HCEC 1CT (cell line): ENCODE data around the gene MBD3L3.
"Not testable (repeated sequence)": the region's sequence is repeated elsewhere in the genome, so short reads cannot be mapped to it uniquely, and the experiment has no call there.

Source experiments
- DNase-seq: peaks from one replicate; pipeline ENCODE4 v3.0.0-alpha.2; 2017

MBD3L3 gene

DNA sequence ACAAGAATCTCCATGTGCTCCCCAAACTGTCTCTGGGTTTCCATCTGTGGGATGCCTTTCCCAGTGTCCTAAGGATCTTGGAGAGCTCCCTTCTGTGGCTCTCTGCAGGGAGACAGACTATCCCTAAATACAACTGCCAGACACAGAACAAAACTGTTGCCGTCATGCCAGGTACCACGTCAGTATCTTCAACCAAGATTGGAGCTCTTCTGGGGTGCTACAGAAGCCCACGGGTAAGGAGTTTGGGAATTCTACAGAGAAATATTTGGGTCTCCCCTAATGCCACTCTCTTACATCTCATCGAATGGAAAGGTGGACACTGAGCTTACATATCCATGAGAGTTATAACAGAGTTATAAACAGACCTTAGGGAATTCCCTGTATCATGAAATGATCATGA, 4.9 kb upstream of the MBD3L3 start:
- DNase-seq: no peak

DNA sequence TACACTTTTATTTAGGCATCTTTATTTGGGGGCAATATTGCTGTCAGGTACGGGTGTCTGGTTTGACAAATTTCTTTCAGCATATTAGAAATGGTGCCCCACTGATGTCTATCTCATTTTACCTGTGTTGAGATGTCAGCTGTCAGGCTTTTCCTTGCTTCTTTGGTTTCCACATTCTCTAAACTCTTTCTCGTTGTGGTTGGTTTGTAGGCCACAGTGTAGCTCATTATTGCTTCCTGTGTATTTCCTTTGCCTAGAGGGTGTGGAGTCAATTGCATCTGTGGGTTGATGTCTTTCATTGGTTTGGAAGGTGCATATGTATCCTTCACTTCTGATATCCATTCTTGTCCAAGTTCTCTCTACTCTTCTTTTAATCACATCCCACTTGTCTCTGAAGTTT, 1.5 kb upstream of the MBD3L3 start:
- DNase-seq: not testable (repeated sequence)

DNA sequence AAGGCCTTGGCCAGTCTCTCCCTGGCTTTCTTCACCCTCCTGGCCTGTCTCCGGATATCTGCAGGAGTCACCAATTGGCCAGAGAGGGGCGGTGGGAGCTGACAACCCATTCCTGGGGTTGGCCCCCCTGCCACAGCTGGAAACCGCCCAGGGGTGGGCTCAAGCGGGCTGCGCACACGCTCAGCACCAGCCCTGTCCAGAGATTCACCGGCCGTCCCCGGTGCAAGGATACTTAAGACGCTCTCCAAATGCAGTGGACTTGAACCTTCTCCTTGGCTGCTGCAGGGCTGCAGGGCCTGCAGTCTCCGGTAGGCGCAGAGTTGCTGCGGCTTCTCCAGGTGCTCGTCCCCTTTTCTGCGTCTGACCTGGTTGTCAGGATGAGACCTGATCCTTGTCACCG, 2.1 kb downstream of the MBD3L3 start:
- DNase-seq: not testable (repeated sequence)

DNA sequence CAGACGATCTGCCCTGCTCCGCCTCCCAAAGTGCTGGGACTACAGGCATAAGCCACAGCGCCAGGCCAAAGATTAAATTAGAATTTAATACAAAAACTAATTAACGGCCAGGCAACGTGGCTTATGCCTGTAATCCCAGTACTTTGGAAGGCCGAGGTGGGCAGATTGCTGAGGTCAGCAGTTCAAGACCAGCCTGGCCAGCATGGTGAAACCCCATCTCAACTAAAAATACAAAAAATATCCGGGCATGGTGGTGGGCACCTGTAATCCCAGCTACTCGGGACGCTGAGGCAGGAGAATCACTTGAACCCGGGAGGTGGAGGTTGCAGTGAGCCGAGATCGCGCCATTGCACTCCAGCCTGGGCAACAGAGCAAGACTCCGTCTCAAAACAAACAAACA, 2.8 kb downstream of the MBD3L3 start:
- DNase-seq: not testable (repeated sequence)

DNA sequence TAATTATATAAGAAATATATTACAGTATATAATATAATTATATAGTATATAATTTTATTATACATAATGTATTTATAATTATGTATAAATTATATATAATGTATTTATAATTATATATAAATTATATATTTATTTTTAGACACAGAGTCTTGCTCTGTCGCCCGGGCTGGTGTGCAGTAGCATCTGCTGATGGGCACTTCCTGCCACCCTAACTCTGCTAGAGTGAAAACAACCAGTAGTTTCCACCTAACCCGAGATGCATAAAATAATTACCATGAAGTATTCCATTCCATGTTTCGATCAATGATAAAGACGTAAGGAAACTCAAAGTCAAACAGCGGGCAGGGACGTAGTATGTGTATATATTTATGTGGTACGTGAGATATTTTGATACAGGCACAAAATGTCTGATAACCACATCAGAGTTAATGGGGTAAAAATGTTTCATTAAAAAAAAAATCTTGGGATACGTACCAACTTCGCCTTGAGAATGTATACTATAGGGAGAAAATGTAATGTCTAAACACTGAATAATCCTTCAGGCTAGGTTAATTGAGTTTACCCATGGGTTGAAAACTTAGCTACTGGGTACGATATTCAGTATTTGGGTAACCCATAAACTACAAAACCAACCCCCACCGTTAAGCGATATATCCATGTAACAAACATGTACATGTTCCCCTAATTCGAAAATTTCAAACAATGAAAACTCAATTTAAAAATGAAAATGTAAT, 3.7 kb downstream of the MBD3L3 start:
- DNase-seq: not testable (repeated sequence)

DNA sequence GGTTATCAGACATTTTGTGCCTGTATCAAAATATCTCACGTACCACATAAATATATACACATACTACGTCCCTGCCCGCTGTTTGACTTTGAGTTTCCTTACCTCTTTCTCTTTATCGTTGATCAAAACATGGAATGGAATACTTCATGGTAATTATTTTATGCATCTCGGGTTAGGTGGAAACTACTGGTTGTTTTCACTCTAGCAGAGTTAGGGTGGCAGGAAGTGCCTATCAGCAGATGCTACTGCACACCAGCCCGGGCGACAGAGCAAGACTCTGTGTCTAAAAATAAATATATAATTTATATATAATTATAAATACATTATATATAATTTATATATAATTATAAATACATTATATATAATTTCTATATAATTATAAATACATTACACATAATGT, 5.6 kb downstream of the MBD3L3 start:
- not testable (repeated sequence) for DNase-seq

DNA sequence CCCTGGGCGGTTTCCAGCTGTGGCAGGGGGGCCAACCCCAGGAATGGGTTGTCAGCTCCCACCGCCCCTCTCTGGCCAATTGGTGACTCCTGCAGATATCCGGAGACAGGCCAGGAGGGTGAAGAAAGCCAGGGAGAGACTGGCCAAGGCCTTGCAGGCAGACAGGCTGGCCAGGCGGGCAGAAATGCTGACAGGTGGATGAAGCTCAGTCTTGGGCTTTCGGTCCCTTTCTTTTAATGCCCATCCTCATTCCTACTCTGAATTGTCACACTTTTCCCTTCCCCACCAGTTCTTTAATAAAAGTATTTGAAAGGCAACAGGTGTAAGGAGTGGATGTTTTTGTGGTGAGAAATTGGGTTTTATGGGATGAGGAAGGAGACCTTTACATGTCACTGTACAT, 7.1 kb downstream of the MBD3L3 start:
- not testable (repeated sequence) for DNase-seq

DNA sequence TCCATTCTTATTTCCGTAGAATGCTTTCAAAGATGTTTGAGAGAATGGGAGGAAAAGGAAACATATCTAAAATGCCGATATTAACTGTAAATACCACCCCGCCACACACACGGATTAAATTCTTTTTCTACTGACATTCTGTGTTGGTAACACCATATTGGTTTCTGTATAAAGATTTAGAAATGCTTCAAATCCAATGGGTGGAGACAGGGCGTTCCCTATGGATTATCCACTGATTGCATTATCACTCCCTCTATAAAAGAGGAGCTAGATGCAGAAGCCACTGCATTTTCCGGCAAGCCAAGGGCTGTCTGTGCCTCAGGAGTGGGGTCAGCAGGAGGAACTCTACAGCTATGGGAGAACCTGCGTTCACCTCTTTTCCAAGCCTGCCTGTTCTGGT, 9.5 kb downstream of the MBD3L3 start, which contains the start of gene MBD3L2:
Gene MBD3L2, plus strand, starts transcription at position 301 of the 400 bp plus-strand sequence. Its CDS starts 53 bp downstream, at position 354.
- DNase-seq: not testable (repeated sequence)

DNA sequence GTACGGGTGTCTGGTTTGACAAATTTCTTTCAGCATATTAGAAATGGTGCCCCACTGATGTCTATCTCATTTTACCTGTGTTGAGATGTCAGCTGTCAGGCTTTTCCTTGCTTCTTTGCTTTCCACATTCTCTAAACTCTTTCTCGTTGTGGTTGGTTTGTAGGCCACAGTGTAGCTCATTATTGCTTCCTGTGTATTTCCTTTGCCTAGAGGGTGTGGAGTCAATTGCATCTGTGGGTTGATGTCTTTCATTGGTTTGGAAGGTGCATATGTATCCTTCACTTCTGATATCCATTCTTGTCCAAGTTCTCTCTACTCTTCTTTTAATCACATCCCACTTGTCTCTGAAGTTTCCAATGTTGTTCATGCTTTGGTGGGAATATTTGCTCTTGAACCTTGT, 16.9 kb downstream of the MBD3L3 start:
- DNase-seq: not testable (repeated sequence)

DNA sequence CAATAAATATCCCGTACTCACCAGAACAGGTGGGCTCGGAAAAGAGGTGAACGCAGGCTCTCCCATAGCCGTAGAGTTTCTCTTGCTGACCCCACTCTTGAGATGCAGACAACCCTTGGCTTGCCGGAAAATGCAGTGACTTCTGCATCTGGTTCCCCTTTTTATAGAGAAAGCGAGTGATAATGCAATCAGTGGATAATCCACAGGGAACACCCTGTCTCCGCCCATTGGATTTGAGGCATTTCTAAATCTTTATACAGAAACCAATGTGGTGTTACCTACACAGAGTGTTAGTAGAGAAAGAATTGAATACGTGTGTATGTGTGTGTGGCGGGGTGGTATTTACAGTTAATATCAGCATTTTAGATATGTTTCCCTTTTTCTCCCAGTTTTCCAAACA, 18.4 kb downstream of the MBD3L3 start, which contains the start of gene MBD3L4:
Gene MBD3L4, minus strand, starts transcription at position 101 of the 400 bp plus-strand sequence. Its CDS starts 35 bp downstream, at position 66.
- DNase-seq: not testable (repeated sequence)

DNA sequence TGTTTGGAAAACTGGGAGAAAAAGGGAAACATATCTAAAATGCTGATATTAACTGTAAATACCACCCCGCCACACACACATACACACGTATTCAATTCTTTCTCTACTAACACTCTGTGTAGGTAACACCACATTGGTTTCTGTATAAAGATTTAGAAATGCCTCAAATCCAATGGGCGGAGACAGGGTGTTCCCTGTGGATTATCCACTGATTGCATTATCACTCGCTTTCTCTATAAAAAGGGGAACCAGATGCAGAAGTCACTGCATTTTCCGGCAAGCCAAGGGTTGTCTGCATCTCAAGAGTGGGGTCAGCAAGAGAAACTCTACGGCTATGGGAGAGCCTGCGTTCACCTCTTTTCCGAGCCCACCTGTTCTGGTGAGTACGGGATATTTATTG, 28.2 kb downstream of the MBD3L3 start, which contains the start of gene MBD3L5:
Gene MBD3L5, plus strand, starts transcription at position 301 of the 400 bp plus-strand sequence. Its CDS starts 34 bp downstream, at position 335.
- DNase-seq: not testable (repeated sequence)

DNA sequence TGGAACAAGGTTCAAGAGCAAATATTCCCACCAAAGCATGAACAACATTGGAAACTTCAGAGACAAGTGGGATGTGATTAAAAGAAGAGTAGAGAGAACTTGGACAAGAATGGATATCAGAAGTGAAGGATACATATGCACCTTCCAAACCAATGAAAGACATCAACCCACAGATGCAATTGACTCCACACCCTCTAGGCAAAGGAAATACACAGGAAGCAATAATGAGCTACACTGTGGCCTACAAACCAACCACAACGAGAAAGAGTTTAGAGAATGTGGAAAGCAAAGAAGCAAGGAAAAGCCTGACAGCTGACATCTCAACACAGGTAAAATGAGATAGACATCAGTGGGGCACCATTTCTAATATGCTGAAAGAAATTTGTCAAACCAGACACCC, 29.7 kb downstream of the MBD3L3 start:
- not testable (repeated sequence) for DNase-seq

DNA sequence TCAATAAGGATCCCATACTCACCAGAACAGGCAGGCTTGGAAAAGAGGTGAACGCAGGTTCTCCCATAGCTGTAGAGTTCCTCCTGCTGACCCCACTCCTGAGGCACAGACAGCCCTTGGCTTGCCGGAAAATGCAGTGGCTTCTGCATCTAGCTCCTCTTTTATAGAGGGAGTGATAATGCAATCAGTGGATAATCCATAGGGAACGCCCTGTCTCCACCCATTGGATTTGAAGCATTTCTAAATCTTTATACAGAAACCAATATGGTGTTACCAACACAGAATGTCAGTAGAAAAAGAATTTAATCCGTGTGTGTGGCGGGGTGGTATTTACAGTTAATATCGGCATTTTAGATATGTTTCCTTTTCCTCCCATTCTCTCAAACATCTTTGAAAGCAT, 37.1 kb downstream of the MBD3L3 start, which contains the start of gene MBD3L2B:
Gene MBD3L2B, minus strand, starts transcription at position 101 of the 400 bp plus-strand sequence. Its CDS starts 34 bp downstream, at position 67.
- DNase-seq: not testable (repeated sequence)

DNA sequence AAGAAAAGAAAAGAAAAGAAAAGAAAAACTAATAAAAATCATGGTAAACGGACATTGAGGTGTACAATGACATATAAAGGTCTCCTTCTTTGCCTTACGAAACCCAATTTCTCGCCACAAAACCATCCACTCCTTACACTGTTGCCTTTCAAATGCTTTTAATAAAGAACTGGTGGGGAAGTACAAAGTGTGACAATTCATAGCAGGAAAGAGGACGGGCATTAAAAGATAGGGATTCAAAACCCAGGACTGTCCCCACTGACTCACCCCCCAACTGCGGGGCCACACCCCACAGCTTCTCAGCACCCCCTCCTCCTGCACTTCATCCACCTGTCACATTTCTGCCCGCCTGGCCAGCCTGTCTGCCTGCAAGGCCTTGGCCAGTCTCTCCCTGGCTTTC, 39.6 kb downstream of the MBD3L3 start:
- no peak for DNase-seq

DNA sequence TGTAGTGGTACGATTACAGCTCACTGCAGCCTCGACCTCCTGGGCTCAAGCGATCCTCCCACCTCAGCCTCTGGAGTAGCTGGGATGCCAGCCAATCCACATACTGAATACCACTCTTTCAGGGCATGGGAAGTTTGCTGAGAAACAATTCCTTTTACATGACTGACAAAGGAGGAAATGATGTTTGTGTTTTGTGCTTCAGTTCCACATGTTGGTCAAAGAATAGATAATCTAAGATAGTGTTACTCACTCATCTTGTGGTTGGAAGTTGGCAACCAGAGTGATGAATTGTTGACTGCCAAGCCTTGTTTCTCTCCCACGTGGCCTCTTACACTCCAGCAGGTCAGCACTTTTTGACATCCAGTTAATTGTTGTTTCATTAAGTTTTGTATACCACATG, 44.8 kb downstream of the MBD3L3 start:
- peak; percentile 59 for DNase-seq

DNA sequence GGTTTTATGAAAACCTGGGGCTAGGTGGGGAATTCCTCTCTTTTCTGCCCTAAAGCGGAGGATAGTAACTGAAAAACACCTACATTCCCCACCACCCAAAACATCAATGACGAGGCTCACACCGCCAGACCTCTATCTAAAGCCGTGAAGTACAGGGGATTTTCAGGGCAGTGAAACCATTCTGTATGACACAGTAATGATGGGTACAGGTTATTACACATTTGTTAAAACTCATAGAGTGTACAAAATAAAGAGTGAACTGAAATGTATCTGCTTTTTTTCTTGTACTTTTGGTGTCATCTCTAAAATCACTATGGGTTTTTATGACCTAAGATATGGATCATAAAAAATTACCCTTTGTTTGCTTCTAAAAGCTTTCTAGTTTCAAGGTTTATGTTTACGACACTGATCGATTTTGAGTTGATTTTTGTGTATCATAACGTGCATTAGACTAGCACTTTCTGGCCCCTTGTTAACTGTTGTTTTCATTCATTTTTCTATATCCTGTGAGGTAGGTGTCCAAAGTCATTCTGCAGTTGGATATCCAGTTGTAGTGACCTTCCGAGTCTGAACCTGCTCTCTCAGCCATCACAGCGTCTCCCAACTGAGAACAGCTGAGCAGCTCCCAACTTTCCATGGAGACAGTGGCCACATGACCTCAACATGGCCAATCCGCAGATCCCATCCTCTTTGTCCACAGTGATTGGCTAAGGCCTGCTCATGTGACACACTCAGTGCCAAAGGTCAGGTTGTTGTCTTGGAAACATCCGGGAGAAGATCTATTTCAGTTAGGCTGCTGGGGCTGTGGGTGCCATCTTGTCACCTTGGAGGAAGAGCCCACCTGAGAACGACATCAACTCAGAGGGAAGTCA, 47.5 kb downstream of the MBD3L3 start:
- no peak for DNase-seq

DNA sequence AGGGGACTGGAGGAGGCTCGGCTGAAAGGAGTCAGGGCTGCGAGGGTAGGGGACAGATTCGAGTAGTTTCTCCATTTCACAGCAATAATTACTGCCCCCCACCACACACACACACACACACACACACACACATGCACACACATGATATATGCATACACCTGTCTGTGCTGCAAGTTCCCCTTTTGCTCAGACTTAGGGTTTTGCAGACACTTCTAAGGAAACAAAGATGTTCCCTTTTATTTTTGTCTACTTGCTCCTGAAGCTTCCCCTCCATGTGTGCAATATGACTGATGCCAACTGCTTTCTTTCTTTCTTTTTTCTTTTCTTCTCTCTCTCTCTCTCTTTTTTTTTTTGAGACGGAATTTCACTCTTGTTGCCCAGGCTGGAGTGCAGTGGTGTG, 50.6 kb downstream of the MBD3L3 start:
- no peak for DNase-seq
